ENCODE results near the gene SLC1A2. TPM values are rescaled to one million over a fixed set of nuclear protein-coding genes. Genes with fewer than 3 reads are reported as not detected.

SLC1A2 gene
- total RNA-seq, 1 donor from 2014 or later = 0.25 TPM

GRCh38 chr11:35307221-35307621, 112.1 kb downstream of the SLC1A2 start:
- FAIRE-seq = no peak
- Histone ChIP-seq H3K36me3 (ENCODE audit: insufficient read depth, low read length) (no peaks in the 10 kb centered on the region), H3K4me2 (ENCODE audit: low read length) (no peak overlapping the region), H3K9me3 (ENCODE audit: insufficient read depth, low read depth, low read length) (no peaks in the 10 kb centered on the region), H3K4me3 (ENCODE audit: insufficient read depth, low read depth, low read length) (no peak overlapping the region), H4K20me1 (ENCODE audit: insufficient read depth, low read length) (no peaks in the 10 kb centered on the region), H3K9ac (ENCODE audit: low read length) (no peak overlapping the region), H3K4me1 (ENCODE audit: insufficient read depth, low read length) (peaks cover 13% of the 10 kb centered on the region), H2AFZ (ENCODE audit: low read depth, low read length) (no peak overlapping the region), H3K27ac (ENCODE audit: low read depth, low read length) (no peak overlapping the region), H3K27me3 (ENCODE audit: insufficient read depth, low read length) (no peaks in the 10 kb centered on the region), H3K79me2 (ENCODE audit: insufficient read depth, low read length) (no peaks in the 10 kb centered on the region)
- H3K9me3 Mint-ChIP-seq (ENCODE audit: unreplicated experiment) = peaks cover 3% of the 10 kb centered on the region
- no peak overlapping the region for H3K27ac Mint-ChIP-seq (ENCODE audit: unreplicated experiment)
- no peak overlapping the region for H3K4me3 Mint-ChIP-seq (ENCODE audit: unreplicated experiment)
- peaks cover 3% of the 10 kb centered on the region for H3K4me1 Mint-ChIP-seq (ENCODE audit: low read depth, unreplicated experiment)
- peaks cover 26% of the 10 kb centered on the region for H3K27me3 Mint-ChIP-seq (ENCODE audit: low read depth, unreplicated experiment)
- DNase-seq (ENCODE audit: low read depth) = no peak
- TF ChIP-seq EZH2 (IDR thresholded peaks at IDR 0.05; ENCODE audit: insufficient read depth, low read length) (no peak), CTCF (IDR thresholded peaks at IDR 0.05; ENCODE audit: insufficient read depth, low read depth, low read length) (no peak)
- no peaks in the 10 kb centered on the region for H3K36me3 Mint-ChIP-seq (ENCODE audit: low read depth, unreplicated experiment)

DNA sequence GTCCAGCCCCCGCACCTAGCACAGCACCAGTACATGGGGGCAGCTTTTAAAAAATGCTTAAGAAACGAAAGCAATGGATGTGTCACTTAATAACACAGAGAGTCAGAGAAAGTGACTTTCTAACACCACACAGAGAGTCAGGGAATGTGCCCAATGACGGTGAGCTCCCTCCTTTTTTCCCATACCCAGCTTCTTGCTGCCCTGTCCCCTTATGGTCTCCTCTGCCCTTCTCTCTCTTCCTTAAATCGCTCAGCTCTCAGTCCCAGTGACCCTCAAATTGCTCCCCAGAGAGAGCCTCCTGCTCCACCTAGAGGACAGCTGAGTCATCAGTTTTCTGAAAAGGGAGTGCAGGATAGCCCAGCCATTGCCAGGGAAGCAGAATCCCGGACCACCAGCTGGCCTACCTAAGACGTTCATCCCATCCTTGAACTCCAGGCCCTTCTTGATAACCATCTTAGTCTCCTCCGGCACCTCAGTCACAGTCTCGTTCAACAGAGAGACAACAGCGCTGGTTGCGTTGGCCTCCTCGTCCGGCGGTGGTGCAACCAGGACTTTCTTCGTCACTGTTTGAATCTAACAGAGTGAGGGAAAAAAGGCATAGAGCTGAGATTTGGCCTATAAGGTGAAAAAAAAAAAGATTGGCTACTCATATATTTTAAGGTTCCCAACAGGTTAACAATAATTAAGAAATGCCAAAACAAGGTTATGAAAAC, 113.5 kb downstream of the SLC1A2 start:
- no peak overlapping the region for H3K27ac Mint-ChIP-seq (ENCODE audit: unreplicated experiment)
- no peaks in the 10 kb centered on the region for H3K36me3 Mint-ChIP-seq (ENCODE audit: low read depth, unreplicated experiment)
- Histone ChIP-seq H3K4me1 (ENCODE audit: insufficient read depth, low read length) (peaks cover 13% of the 10 kb centered on the region), H3K36me3 (ENCODE audit: insufficient read depth, low read length) (no peaks in the 10 kb centered on the region), H3K27me3 (ENCODE audit: insufficient read depth, low read length) (no peaks in the 10 kb centered on the region), H2AFZ (ENCODE audit: low read depth, low read length) (peak overlapping the region; percentile 30), H3K9me3 (ENCODE audit: insufficient read depth, low read depth, low read length) (no peaks in the 10 kb centered on the region), H3K4me3 (ENCODE audit: insufficient read depth, low read depth, low read length) (no peak overlapping the region), H3K79me2 (ENCODE audit: insufficient read depth, low read length) (no peaks in the 10 kb centered on the region), H3K9ac (ENCODE audit: low read length) (peak overlapping the region; percentile 28), H4K20me1 (ENCODE audit: insufficient read depth, low read length) (no peaks in the 10 kb centered on the region), H3K4me2 (ENCODE audit: low read length) (peak overlapping the region; percentile 35), H3K27ac (ENCODE audit: low read depth, low read length) (no peak overlapping the region)
- no peak for TF ChIP-seq CTCF (IDR thresholded peaks at IDR 0.05; ENCODE audit: insufficient read depth, low read depth, low read length)
- no peak for TF ChIP-seq EZH2 (IDR thresholded peaks at IDR 0.05; ENCODE audit: insufficient read depth, low read length)
- peaks cover 3% of the 10 kb centered on the region for H3K9me3 Mint-ChIP-seq (ENCODE audit: unreplicated experiment)
- FAIRE-seq (no peak), DNase-seq (ENCODE audit: low read depth) (no peak)
- H3K4me3 Mint-ChIP-seq (ENCODE audit: unreplicated experiment) = no peak overlapping the region
- peaks cover 3% of the 10 kb centered on the region for H3K4me1 Mint-ChIP-seq (ENCODE audit: low read depth, unreplicated experiment)
- peaks cover 26% of the 10 kb centered on the region for H3K27me3 Mint-ChIP-seq (ENCODE audit: low read depth, unreplicated experiment)

- no peak overlapping the region for H2AFZ ChIP-seq (ENCODE audit: low read depth, low read length)
- Mint-ChIP-seq H3K4me1 (ENCODE audit: low read depth, unreplicated experiment) (peaks cover 3% of the 10 kb centered on the region), H3K4me3 (ENCODE audit: unreplicated experiment) (no peak overlapping the region), H3K27ac (ENCODE audit: unreplicated experiment) (no peak overlapping the region), H3K36me3 (ENCODE audit: low read depth, unreplicated experiment) (no peaks in the 10 kb centered on the region), H3K9me3 (ENCODE audit: unreplicated experiment) (peaks cover 3% of the 10 kb centered on the region), H3K27me3 (ENCODE audit: low read depth, unreplicated experiment) (peaks cover 25% of the 10 kb centered on the region)
- peak; percentile 49 for DNase-seq (ENCODE audit: low read depth)
- no peaks in the 10 kb centered on the region for H3K9me3 ChIP-seq (ENCODE audit: insufficient read depth, low read depth, low read length)
- no peak overlapping the region for H3K27ac ChIP-seq (ENCODE audit: low read depth, low read length)
- no peak overlapping the region for H3K4me2 ChIP-seq (ENCODE audit: low read length)
- H3K4me3 ChIP-seq (ENCODE audit: insufficient read depth, low read depth, low read length) = no peak overlapping the region
- TF ChIP-seq CTCF (IDR thresholded peaks at IDR 0.05; ENCODE audit: insufficient read depth, low read depth, low read length) (no peak), EZH2 (IDR thresholded peaks at IDR 0.05; ENCODE audit: insufficient read depth, low read length) (no peak)
- H3K27me3 ChIP-seq (ENCODE audit: insufficient read depth, low read length) = no peaks in the 10 kb centered on the region
- H3K36me3 ChIP-seq (ENCODE audit: insufficient read depth, low read length) = no peaks in the 10 kb centered on the region
- H4K20me1 ChIP-seq (ENCODE audit: insufficient read depth, low read length) = no peaks in the 10 kb centered on the region
- no peaks in the 10 kb centered on the region for H3K79me2 ChIP-seq (ENCODE audit: insufficient read depth, low read length)
- H3K4me1 ChIP-seq (ENCODE audit: insufficient read depth, low read length) = peaks cover 13% of the 10 kb centered on the region
- no peak overlapping the region for H3K9ac ChIP-seq (ENCODE audit: low read length)
- FAIRE-seq = no peak
Measured at GRCh38 chr11:35304900-35305460, 114.4 kb downstream of the SLC1A2 start.
